NCI-H146 (cell line): ENCODE results near the gene PDE2A.

ENCODE experiments used
- DNase-seq: peaks from one replicate; lab custom pipeline; 2025; lab: John Stamatoyannopoulos, UW

Gene PDE2A

DNA sequence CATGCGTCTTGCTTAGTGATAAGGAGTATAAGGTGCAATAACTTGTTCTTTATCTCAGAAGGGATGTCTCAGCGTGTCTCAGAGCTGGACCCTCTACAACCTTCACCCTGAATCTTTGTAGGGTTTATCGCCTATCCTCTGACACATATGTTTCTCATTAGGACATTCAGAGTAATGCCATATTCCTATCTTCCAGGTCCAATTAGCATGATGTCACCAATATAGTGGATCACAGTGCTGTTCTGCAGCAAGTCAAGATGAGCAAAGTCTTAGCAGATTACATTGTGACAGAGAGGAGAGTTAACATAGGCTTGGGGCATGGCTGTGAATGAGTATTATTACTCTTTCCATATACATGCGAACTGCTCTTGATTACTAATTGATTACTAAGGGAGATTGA is 129.6 kb downstream of the PDE2A start:
- no peak for DNase-seq

- no peak for DNase-seq
These were observed 130.2 kb downstream of the PDE2A start for GRCh38 chr11:72543849-72544542.

DNA sequence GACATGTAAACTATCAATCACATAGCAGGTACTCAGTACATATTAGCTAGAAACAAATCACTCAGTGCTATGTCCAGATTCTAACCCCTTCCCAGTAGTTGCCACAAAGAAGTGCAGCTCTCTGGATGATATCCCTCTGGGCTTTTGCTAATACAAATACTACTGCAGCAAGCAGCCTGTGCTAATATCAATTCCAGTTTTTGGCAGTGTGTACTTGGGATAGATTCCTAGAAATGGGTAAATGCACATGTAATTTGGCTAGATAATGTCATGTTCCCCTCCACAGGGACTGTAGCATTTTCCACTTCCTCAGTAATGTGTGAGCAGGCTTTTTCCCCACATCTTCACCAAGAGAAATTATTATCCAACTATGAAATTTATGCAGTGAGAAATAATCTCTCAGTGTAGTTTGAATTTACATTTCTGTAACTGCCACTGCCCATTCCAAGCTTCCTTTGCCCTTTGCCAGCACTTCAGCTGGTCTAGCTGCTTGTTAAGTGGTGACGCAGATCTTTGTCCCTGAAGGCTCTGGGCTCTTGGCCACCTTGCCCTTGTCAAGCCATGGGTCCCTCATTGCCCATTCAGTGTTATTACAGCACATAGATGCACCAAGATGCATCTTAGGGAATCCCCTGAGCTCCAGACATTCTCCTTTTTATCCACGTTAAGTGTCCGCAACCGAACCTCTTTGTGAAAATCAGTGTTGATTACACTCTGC is 132.8 kb downstream of the PDE2A start:
- DNase-seq, result no peak

DNA sequence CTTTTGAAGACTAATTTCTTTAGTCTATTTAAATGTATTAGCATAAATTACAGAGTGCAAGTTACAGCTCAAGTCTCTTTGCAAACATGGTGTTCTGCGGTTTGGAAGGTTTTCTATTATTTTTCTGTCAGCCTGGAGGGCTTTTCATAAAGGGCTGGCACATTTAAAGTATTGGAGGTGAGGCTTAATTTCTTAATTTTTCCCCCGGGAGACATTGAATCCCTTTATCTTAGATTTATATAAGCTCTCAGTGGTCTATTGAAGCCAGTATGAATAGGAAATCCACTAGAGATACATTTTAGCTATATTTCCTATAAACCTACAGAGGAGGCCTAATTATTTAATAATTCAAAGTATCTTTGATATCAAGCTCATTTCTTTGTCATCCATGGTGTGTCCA is 137.2 kb downstream of the PDE2A start:
- DNase-seq, result no peak

DNA sequence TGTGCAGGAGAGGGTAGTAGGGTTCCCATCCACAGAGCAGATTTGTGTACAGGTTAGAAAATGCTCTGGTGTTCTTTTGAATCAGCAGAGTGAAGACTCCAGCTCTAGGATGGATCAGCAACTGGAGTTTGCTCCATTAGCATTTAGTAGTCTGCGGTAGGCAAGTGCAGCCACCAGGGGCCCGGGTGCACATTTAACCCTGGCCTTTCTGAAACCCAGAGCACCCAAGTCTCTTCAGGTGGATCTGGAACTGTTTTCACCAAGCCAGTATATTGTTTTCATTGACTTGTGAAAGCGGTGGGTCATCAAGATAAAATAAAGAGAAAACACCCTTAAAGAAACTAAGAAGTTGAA is 139.1 kb downstream of the PDE2A start:
- DNase-seq, result no peak

GRCh38 chr11:72534371-72535193 is 139.6 kb downstream of the PDE2A start:
- DNase-seq, result no peak

- no peak for DNase-seq
These were observed 145.2 kb downstream of the PDE2A start for GRCh38 chr11:72529068-72529467.

DNA sequence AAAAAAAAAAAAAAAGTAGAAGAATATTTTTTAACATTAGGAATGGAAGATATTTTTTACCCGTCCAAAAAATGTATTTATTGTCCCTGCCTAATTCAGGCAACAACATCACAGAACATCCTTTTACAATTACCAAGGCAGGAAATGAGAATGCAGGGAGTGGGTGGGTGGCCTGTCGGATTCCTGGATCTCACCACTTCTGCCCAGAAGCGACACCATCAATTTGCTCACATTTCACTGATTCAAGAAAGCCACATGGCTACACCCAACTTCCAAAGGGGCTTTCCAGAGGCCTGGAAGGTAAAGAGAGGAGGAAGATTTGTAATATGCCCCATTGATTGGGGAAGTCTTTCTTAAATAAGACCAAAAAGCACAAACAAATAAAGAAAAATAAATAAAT is 146.1 kb downstream of the PDE2A start:
- DNase-seq, result no peak
